Colonic mucosa (tissue), 4 donors: Measurements from ENCODE around the gene KIF7. TPM values are rescaled to one million over a fixed set of nuclear protein-coding genes. Genes with fewer than 3 reads are reported as not detected.

Source experiments
- DNase-seq: peaks from one replicate; pipeline ENCODE4 v3.0.0-alpha.2; 2020
- H3K27ac ChIP-seq: fragments of 200-600 bp; one replicate; pipeline ENCODE4 v1.8.0; 2021
- H3K27me3 ChIP-seq: fragments of 200-600 bp; one replicate; pipeline ENCODE4 v1.8.0; 2021
- H3K36me3 ChIP-seq: fragments of 200-600 bp; one replicate; pipeline ENCODE4 v1.8.0; 2021
- H3K4me1 ChIP-seq: fragments of 200-600 bp; one replicate; pipeline ENCODE4 v1.8.0; 2021; ENCODE audit warnings: mild to moderate bottlenecking
- H3K4me3 ChIP-seq: fragments of 200-600 bp; one replicate; pipeline ENCODE4 v1.8.0; 2021
- H3K9ac ChIP-seq, 2 donors: one replicate each; pipeline ENCODE4 v1.7.0; 2013; ENCODE audit warnings: control low read depth in 2 of 2, low read depth in 2 of 2, low read length in 2 of 2
- H3K9me3 ChIP-seq: fragments of 200-600 bp; one replicate; pipeline ENCODE4 v1.8.0; 2021
- CTCF ChIP-seq: fragments of 200-600 bp; IDR thresholded peaks from one replicate; pipeline ENCODE4 v1.8.0; 2022; ENCODE audit warnings: antibody characterized with exemption, mild to moderate bottlenecking
- intact Hi-C: fragments of 100-400 bp; cut with DNase I; formaldehyde crosslinking; loops from one replicate; pipeline ENCODE4 v1.14.1; 2022
- total RNA-seq, 2 donors: library from RNA; stranded (reverse); fragmentation: NEBNext Ultra II Directional in 1 of 2; extraction: Animal tissue kit (Norgen Biotek cat#: 25700) in 1 of 2; gene quantifications; one replicate each; pipeline ENCODE4 v1.2.1, GENCODE V29; 2021
- donor health status: healthy.
- donor health status: DM: no; HTN: no; CAD: no.
- donor health status: DM: no; HTN: no; CAD: no.

KIF7 gene
- total RNA-seq, 2 donors from 2014 or later: 1.1 to 1.2 TPM

DNA sequence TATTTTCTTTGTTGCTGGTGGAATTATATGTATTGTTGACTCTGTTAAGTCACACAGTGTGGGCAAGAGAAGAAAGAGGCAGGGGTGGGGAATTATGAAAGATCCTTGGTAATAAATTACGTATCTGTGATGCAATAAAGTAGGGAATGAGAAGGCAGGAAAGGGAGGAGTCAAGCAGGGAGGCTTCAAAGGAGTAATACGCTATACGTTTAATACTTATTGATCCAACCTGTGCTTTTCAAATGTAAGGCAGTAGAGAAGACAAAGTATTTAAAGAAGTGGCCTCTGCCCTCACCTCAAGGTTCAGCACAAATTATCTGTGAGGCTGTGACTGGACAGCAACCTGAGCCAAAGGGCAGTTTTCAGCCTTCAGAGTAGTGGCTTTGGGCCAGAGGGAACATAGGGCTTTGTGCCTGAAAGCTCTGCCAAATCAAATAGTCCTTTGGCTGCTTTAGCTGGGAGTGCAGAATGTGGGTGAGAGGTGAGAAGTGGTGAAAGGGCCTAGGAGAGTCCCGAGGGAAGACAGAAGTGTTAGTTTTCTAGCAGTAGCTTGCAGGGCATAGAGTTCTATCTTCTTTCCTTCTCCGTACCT is 25.1 kb upstream of the KIF7 start:
- DNase-seq: peak; percentile 83
- Histone ChIP-seq H3K4me1 (no peaks in the 10 kb centered on the region), H3K9me3 (no peaks in the 10 kb centered on the region), H3K36me3 (no peaks in the 10 kb centered on the region), H3K27ac (peak overlapping the region; percentile 54), H3K9ac (peak overlapping the region in 1 of 2 donors; percentile 52), H3K27me3 (no peaks in the 10 kb centered on the region), H3K4me3 (no peak overlapping the region)
- no peak for TF ChIP-seq CTCF
- intact Hi-C loops: no loop called here

DNA sequence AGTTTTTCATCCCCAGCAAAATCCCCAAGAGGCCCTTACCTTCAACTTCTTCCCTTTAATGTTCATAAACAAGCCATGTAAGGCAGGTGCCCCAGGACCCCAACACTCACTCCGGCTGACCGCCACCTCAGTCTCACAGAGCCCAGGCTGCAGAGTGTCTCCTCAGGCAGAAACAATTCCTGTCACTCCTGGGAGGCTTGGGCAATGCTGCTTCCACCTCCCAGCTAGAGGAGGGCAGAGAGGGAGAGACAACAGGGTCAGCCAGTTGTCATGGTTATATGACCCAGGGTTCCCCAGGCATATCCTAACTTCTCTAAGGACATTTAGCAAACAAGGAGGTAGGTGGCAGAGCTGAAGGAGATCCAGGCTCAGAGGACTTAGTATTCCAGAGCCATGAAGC is 23.9 kb upstream of the KIF7 start, which contains the start of gene PLIN1:
Gene PLIN1 (minus strand): TSS at position 156 of the 400 bp plus-strand sequence. CDS start 1,878 bp downstream, outside the sequence.
- no peaks in the 10 kb centered on the region for H3K27me3 ChIP-seq
- no peak for TF ChIP-seq CTCF
- DNase-seq: peak; percentile 16
- H3K4me1 ChIP-seq: no peaks in the 10 kb centered on the region
- H3K4me3 ChIP-seq: no peak within 1 kb of the TSS
- peak within 1 kb of the TSS; percentile 19 to 52 for H3K9ac ChIP-seq
- H3K9me3 ChIP-seq: no peaks in the 10 kb centered on the region
- no peaks in the 10 kb centered on the region for H3K36me3 ChIP-seq
- intact Hi-C loops: no loop called here
- H3K27ac ChIP-seq: peak within 1 kb of the TSS; percentile 54

GRCh38 chr15:89677381-89677780 is 22.1 kb upstream of the KIF7 start:
- no peaks in the 10 kb centered on the region for H3K9me3 ChIP-seq
- no peak overlapping the region for H3K4me3 ChIP-seq
- intact Hi-C loops: no loop called here
- no peak overlapping the region for H3K27ac ChIP-seq
- no peaks in the 10 kb centered on the region for H3K27me3 ChIP-seq
- H3K4me1 ChIP-seq: no peaks in the 10 kb centered on the region
- peak; percentile 5 for DNase-seq
- TF ChIP-seq CTCF: no peak
- no peak overlapping the region for H3K9ac ChIP-seq
- H3K36me3 ChIP-seq: no peaks in the 10 kb centered on the region

DNA sequence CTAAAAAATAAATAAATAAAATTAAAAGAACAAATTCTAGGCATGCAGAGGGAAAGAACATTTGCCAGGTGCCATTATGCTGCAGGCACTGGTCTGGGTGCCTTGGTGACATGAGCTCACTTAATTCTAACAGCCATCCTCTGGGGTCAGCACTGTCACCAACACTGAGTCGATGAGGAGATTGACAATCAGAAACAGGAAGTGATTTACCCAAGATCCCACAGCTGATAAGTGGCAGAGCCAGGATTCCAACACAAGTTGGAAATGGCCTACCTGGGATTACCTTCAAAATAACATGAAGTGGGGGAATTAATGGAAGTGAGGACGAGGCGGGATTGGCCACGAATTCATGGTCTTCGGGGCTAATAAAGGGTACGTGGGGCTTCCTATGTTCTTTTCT is 20.3 kb upstream of the KIF7 start:
- no peak for DNase-seq
- intact Hi-C loops: no loop called here
- Histone ChIP-seq H3K4me1 (no peaks in the 10 kb centered on the region), H3K27me3 (no peaks in the 10 kb centered on the region), H3K9ac (no peak overlapping the region), H3K36me3 (no peaks in the 10 kb centered on the region), H3K27ac (no peak overlapping the region), H3K9me3 (no peaks in the 10 kb centered on the region), H3K4me3 (no peak overlapping the region)
- TF ChIP-seq CTCF: no peak

DNA sequence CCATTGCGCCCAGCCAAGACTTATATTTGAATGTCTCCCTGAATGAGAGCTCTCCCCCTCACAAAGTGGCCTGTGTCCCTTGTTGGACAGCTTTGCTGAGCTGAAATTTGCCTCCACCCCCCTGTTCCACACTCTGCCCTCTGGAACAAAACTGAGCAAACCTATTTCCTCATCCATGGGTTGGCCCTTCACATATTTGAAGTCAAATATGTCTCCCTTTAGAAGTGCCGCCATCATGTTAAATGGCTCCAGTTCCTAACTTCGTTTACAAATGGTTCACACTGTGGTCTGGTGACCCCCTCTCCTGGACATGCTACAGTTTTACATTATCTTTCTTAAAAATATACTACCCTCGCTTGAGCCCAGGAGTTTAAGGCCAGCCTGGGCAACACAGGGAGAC is 19.3 kb upstream of the KIF7 start:
- Histone ChIP-seq H3K4me3 (no peak overlapping the region), H3K4me1 (no peaks in the 10 kb centered on the region), H3K27me3 (no peaks in the 10 kb centered on the region), H3K9ac (no peak overlapping the region), H3K36me3 (no peaks in the 10 kb centered on the region), H3K27ac (no peak overlapping the region), H3K9me3 (no peaks in the 10 kb centered on the region)
- DNase-seq: no peak
- no peak for TF ChIP-seq CTCF
- intact Hi-C loops: no loop called here
